Adrenal gland (tissue), 12 donors: Measurements from ENCODE around the gene ERC2. TPM values are rescaled to one million over a fixed set of nuclear protein-coding genes. Genes with fewer than 3 reads are reported as not detected.

Experiments used
- DNase-seq, 7 donors: peaks; one replicate each; pipeline ENCODE4 v3.0.0-alpha.2; 2019 to 2020
- H3K27ac ChIP-seq, 5 donors: fragments of 200-600 bp; sonication (generic) in 4 of 5; 1 replicate in 3 of 5; 2 replicates in 2 of 5; pipeline versions ENCODE4 v1.5.1 to v1.8.0; 2016 to 2020; ENCODE audit warnings: mild to moderate bottlenecking in 1 of 5
- H3K27me3 ChIP-seq: fragments of 200-600 bp; 2 replicates; pipeline ENCODE4 v1.8.0; 2021
- H3K36me3 ChIP-seq, 2 donors: fragments of 200-600 bp; replicated peaks in 1 of 2; 1 replicate in 1 of 2; 2 replicates in 1 of 2; pipeline versions ENCODE4 v1.5.1 to v1.8.0; 2018 to 2022
- H3K4me1 ChIP-seq, 2 donors: fragments of 200-600 bp; replicated peaks in 1 of 2; 1 replicate in 1 of 2; 2 replicates in 1 of 2; pipeline versions ENCODE4 v1.5.1 to v1.8.0; 2018 to 2021
- H3K4me3 ChIP-seq, 4 donors: fragments of 200-600 bp; sonication (generic) in 3 of 4; one replicate each; pipeline ENCODE4 v1.5.1; 2016 to 2018
- H3K9me3 ChIP-seq, 3 donors: fragments of 200-600 bp; sonication (generic) in 1 of 3; replicated peaks in 1 of 3; 1 replicate in 2 of 3; 2 replicates in 1 of 3; pipeline versions ENCODE4 v1.5.1 to v1.8.0; 2016 to 2021
- CTCF ChIP-seq, 6 experiments: fragments of 450-650 bp in 4 of 6; fragments of 200-600 bp in 2 of 6; sonication (generic) in 1 of 6; IDR thresholded peaks; 1 replicate in 5 of 6; 2 replicates in 1 of 6; pipeline versions ENCODE4 v1.5.1 to v1.8.0; 2016 to 2021; ENCODE audit warnings: antibody characterized with exemption in 6 of 6, mild to moderate bottlenecking in 2 of 6, moderate library complexity in 1 of 6
- POLR2A ChIP-seq, 2 donors: fragments of 450-650 bp; IDR thresholded peaks; one replicate each; pipeline ENCODE4 v1.6.1; 2017; ENCODE audit warnings: antibody characterized with exemption in 2 of 2, mild to moderate bottlenecking in 2 of 2, moderate library complexity in 1 of 2
- WGBS, 4 donors: extraction: QIAGEN DNeasy Blood & Tissue Kit in 2 of 4; methylation state at CpG; one replicate each; pipeline versions ENCODE4 v1.1.5 to v1.1.7; 2013 to 2017; 5-methylcytosine and 5-hydroxymethylcytosine counted together
- intact Hi-C, 2 donors: fragments of 100-400 bp; cut with DNase I; formaldehyde crosslinking; loops; one replicate each; pipeline versions ENCODE4 v1.14.1 to v1.15.0; 2022 to 2023
- polyA plus RNA-seq, 3 donors: library from polyadenylated mRNA; stranded (reverse); fragments of 200-250 nt in 2 of 3; fragments of 350-450 nt in 1 of 3; fragmentation: Illumina TruSeq in 1 of 3; extraction: RNeasy Lipid Tissue Mini Kit (QIAGEN cat#74804) in 1 of 3; gene quantifications; one replicate each; pipeline ENCODE4 v1.2.3, GENCODE V29; 2013 to 2014
- total RNA-seq, 9 donors: library from RNA; depleted of rRNA in 4 of 9; stranded (reverse); fragments of >200 nt in 4 of 9; fragments of 120-200 nt in 1 of 9; fragmentation: NEBNext Ultra II Directional in 1 of 9; extraction: Animal tissue kit (Norgen Biotek cat#: 25700) in 1 of 9; gene quantifications; one replicate each; pipeline versions ENCODE4 v1.1.0 to v1.2.4, GENCODE V29; 2013 to 2023
- donor health status: healthy with polysubstance abuse.
- donor health status: Bipolar disorder and iron deficiency.
- donor health status: DM: yes; HTN: yes; CAD: no.
- donor health status: DM: no; HTN: no; CAD: no.
- donor health status: DM: no; HTN: no; CAD: no.
- donor health status: DM: yes; HTN: yes; CAD: no.

ERC2 gene
- total and polyA plus RNA-seq, 12 donors = 0.47 to 5.8 (median 1.5) TPM

- H3K27ac ChIP-seq = no peak overlapping the region
- no peaks in the 10 kb centered on the region for H3K4me1 ChIP-seq
- no peak for DNase-seq
- 60 to 67% (median 66%) methylated on average over 4 of the region's 4 CpGs for WGBS, 4 donors
- TF ChIP-seq POLR2A (IDR thresholded peaks at IDR 0.05) (no peak), CTCF (IDR thresholded peaks at IDR 0.05) (no peak)
- intact Hi-C loops = no loop called here
- no peak overlapping the region for H3K4me3 ChIP-seq
- H3K27me3 ChIP-seq = no peaks in the 10 kb centered on the region
- no peaks in the 10 kb centered on the region for H3K36me3 ChIP-seq
- H3K9me3 ChIP-seq = no peaks in the 10 kb centered on the region
Observed at GRCh38 chr3:55661571-55661970, 806.7 kb downstream of the ERC2 start.

- intact Hi-C loops = no loop called here
- DNase-seq = no peak
- Histone ChIP-seq H3K27ac (no peak overlapping the region), H3K27me3 (no peaks in the 10 kb centered on the region), H3K9me3 (no peaks in the 10 kb centered on the region), H3K4me3 (no peak overlapping the region), H3K36me3 (no peaks in the 10 kb centered on the region), H3K4me1 (no peaks in the 10 kb centered on the region)
- no peak for TF ChIP-seq POLR2A (IDR thresholded peaks at IDR 0.05)
- no peak for TF ChIP-seq CTCF (IDR thresholded peaks at IDR 0.05)
- WGBS, 4 donors = 61 to 72% (median 68%) methylated on average over 4 of the region's 4 CpGs
Observed at GRCh38 chr3:55661141-55661540, 807.1 kb downstream of the ERC2 start.

- whole genome bisulfite sequencing, 4 donors = 73 to 93% (median 81%) methylated on average over 2 of the region's 2 CpGs
- intact Hi-C loops = no loop called here
- no peaks in the 10 kb centered on the region for H3K36me3 ChIP-seq
- no peak overlapping the region for H3K27ac ChIP-seq
- H3K27me3 ChIP-seq = no peaks in the 10 kb centered on the region
- no peaks in the 10 kb centered on the region for H3K9me3 ChIP-seq
- TF ChIP-seq CTCF (IDR thresholded peaks at IDR 0.05) (no peak), POLR2A (IDR thresholded peaks at IDR 0.05) (no peak)
- H3K4me1 ChIP-seq = no peaks in the 10 kb centered on the region
- no peak for DNase-seq
- H3K4me3 ChIP-seq = no peak overlapping the region
Observed at GRCh38 chr3:55660642-55661041, 807.6 kb downstream of the ERC2 start.

- no peak overlapping the region for H3K4me3 ChIP-seq
- no peaks in the 10 kb centered on the region for H3K36me3 ChIP-seq
- no peaks in the 10 kb centered on the region for H3K4me1 ChIP-seq
- no peak for DNase-seq
- no peak overlapping the region for H3K27ac ChIP-seq
- H3K9me3 ChIP-seq = no peaks in the 10 kb centered on the region
- intact Hi-C loops = no loop called here
- H3K27me3 ChIP-seq = no peaks in the 10 kb centered on the region
- no peak for TF ChIP-seq CTCF (IDR thresholded peaks at IDR 0.05)
- TF ChIP-seq POLR2A (IDR thresholded peaks at IDR 0.05) = no peak
- WGBS, 4 donors = 89 to 95% (median 93%) methylated on average over 5 of the region's 5 CpGs
Observed at GRCh38 chr3:55659701-55660100, 808.6 kb downstream of the ERC2 start.
